ENCODE data around the gene DGKI.
A peak's percentile ranks its signal among the peaks of the same experiment; 100 is the strongest.

Gene DGKI

DNA sequence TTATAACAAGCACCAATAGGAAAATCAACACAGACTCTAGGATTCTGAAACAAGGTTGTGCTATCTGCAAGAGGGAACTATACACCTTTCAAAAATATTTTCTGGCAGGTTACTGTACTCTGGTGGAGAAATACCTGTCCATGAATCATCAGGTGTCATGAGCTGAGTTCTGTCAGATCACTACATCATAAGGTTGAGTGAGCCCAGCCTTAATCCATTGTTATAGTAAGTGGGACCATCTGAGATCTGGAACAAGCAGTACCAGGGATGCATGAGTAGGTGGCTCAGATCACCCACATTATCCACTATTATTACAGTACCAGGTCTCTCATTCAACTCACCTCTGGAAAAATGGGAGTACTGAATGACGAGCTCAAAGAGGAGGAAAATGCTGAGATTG lies 212.4 kb downstream of the DGKI start:
- TF ChIP-seq, protein P1, sequence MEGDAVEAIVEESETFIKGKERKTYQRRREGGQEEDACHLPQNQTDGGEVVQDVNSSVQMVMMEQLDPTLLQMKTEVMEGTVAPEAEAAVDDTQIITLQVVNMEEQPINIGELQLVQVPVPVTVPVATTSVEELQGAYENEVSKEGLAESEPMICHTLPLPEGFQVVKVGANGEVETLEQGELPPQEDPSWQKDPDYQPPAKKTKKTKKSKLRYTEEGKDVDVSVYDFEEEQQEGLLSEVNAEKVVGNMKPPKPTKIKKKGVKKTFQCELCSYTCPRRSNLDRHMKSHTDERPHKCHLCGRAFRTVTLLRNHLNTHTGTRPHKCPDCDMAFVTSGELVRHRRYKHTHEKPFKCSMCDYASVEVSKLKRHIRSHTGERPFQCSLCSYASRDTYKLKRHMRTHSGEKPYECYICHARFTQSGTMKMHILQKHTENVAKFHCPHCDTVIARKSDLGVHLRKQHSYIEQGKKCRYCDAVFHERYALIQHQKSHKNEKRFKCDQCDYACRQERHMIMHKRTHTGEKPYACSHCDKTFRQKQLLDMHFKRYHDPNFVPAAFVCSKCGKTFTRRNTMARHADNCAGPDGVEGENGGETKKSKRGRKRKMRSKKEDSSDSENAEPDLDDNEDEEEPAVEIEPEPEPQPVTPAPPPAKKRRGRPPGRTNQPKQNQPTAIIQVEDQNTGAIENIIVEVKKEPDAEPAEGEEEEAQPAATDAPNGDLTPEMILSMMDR (conservative IDR thresholded peaks at IDR 0.05; ENCODE audit: low read depth, low read length) = no peak
- Histone ChIP-seq H3K4me1 (ENCODE audit: low read depth, poor library complexity, severe bottlenecking) (no peaks in the 10 kb centered on the region), H2AFZ (ENCODE audit: low read depth) (no peak overlapping the region), H3K4me2 (no peak overlapping the region), H3K27ac (no peak overlapping the region), H3K4me3 (IDR thresholded peaks at IDR 0.05; ENCODE audit: insufficient read depth, low read depth, low read length) (no peak overlapping the region), H3K9ac (no peak overlapping the region), H3K79me2 (ENCODE audit: insufficient read depth, low read depth) (no peaks in the 10 kb centered on the region), H3K36me3 (ENCODE audit: insufficient read depth) (no peaks in the 10 kb centered on the region), H4K20me1 (ENCODE audit: insufficient read depth) (no peaks in the 10 kb centered on the region), H3K27me3 (ENCODE audit: insufficient read depth, low read depth) (no peaks in the 10 kb centered on the region)

DNA sequence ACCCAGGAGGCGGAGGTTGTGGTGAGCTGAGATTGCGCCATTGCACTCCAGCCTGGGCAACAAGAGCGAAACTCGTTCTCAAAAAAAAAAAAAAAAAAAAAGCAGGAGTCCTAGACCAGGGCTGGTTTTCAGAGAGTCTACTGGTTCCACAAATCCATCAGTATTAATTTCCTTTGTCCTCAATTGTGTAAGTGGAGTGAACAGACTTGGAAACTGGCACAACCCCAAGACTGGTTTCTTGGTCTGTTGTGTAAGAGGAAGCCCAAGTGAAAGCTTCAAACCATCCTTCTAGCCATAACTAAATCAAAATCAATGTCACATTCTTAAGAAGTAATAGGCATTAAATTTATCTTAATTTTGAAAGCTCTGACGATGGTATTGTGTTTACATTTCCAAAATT lies 213.6 kb downstream of the DGKI start:
- H3K4me2 ChIP-seq = no peak overlapping the region
- H3K36me3 ChIP-seq (ENCODE audit: insufficient read depth) = no peaks in the 10 kb centered on the region
- H3K9ac ChIP-seq = no peak overlapping the region
- no peaks in the 10 kb centered on the region for H3K4me1 ChIP-seq (ENCODE audit: low read depth, poor library complexity, severe bottlenecking)
- no peak overlapping the region for H3K4me3 ChIP-seq (IDR thresholded peaks at IDR 0.05; ENCODE audit: insufficient read depth, low read depth, low read length)
- H3K27ac ChIP-seq = no peak overlapping the region
- H3K79me2 ChIP-seq (ENCODE audit: insufficient read depth, low read depth) = no peaks in the 10 kb centered on the region
- no peaks in the 10 kb centered on the region for H4K20me1 ChIP-seq (ENCODE audit: insufficient read depth)
- TF ChIP-seq, protein P1 (conservative IDR thresholded peaks at IDR 0.05; ENCODE audit: low read depth, low read length) = no peak
- H2AFZ ChIP-seq (ENCODE audit: low read depth) = no peak overlapping the region
- H3K27me3 ChIP-seq (ENCODE audit: insufficient read depth, low read depth) = no peaks in the 10 kb centered on the region

DNA sequence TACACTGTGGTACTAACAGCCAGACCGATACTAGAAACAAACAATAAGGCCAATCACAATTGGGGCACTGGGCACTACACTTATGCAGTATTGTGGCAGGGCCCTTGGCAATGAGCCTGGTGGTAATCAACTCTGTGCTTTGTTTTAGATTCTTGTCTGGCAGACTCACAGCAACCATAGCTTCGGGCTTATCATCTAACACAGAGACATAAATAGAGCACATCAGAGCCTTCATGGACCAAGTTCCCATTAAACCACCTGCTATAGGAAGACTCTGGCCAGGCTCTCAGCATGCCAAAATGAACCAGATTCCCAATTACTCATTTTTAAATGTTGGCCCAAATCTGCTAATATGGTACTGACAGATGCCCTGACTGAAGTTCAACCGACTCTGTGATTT lies 218.6 kb downstream of the DGKI start:
- Histone ChIP-seq H4K20me1 (ENCODE audit: insufficient read depth) (no peaks in the 10 kb centered on the region), H3K4me1 (ENCODE audit: low read depth, poor library complexity, severe bottlenecking) (no peaks in the 10 kb centered on the region), H3K27me3 (ENCODE audit: insufficient read depth, low read depth) (no peaks in the 10 kb centered on the region), H3K27ac (no peak overlapping the region), H3K79me2 (ENCODE audit: insufficient read depth, low read depth) (no peaks in the 10 kb centered on the region), H3K4me2 (no peak overlapping the region), H3K9ac (no peak overlapping the region), H2AFZ (ENCODE audit: low read depth) (no peak overlapping the region), H3K4me3 (IDR thresholded peaks at IDR 0.05; ENCODE audit: insufficient read depth, low read depth, low read length) (no peak overlapping the region), H3K36me3 (ENCODE audit: insufficient read depth) (no peaks in the 10 kb centered on the region)
- TF ChIP-seq, protein P1 (conservative IDR thresholded peaks at IDR 0.05; ENCODE audit: low read depth, low read length) = no peak

DNA sequence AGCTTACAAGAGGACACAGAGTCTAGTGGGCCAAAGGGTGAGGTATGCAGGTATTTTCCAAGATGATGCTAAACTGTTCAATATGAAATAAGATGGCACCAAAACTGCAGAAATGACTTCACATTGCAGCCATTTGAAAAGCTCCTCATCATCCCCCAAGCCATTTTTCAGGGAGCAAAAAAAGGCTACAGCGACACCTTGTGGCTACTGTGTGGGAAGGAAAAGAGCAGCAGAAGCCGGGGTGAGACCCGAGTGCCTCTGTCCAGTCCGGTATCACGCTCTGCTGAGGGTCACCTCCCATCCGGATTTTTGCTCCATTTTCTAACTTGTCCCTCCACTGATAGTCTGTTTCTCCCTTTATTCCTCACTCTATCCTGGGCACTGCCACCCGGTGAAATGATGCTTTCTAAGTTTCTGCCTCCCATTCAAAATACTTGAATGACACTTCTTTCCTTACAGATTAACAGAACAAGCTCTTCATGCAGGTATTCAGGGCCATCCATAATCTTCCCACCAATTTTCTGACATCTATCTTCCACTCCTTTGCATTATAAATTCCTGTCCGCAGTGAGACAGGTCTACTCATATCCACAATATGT lies 220.2 kb downstream of the DGKI start:
- no peaks in the 10 kb centered on the region for H3K27me3 ChIP-seq (ENCODE audit: insufficient read depth, low read depth)
- H4K20me1 ChIP-seq (ENCODE audit: insufficient read depth) = no peaks in the 10 kb centered on the region
- no peak overlapping the region for H2AFZ ChIP-seq (ENCODE audit: low read depth)
- no peak overlapping the region for H3K4me2 ChIP-seq
- no peak overlapping the region for H3K9ac ChIP-seq
- H3K4me1 ChIP-seq (ENCODE audit: low read depth, poor library complexity, severe bottlenecking) = no peaks in the 10 kb centered on the region
- TF ChIP-seq, protein P1 (conservative IDR thresholded peaks at IDR 0.05; ENCODE audit: low read depth, low read length) = peak; percentile 68
- H3K27ac ChIP-seq = no peak overlapping the region
- no peaks in the 10 kb centered on the region for H3K79me2 ChIP-seq (ENCODE audit: insufficient read depth, low read depth)
- no peaks in the 10 kb centered on the region for H3K36me3 ChIP-seq (ENCODE audit: insufficient read depth)
- no peak overlapping the region for H3K4me3 ChIP-seq (IDR thresholded peaks at IDR 0.05; ENCODE audit: insufficient read depth, low read depth, low read length)

Measured in KMS-11 (cell line).